H9 (cell line): ENCODE measurements around the gene PHTF2. TPM values are rescaled to one million over a fixed set of nuclear protein-coding genes. Genes with fewer than 3 reads are reported as not detected.

Experiments
- DNase-seq: peaks from one replicate; pipeline ENCODE4 v3.0.0-alpha.2; 2017
- H2AFZ ChIP-seq: one replicate; pipeline ENCODE4 v1.6.1; 2013; ENCODE audit warnings: mild to moderate bottlenecking, low read length, control low read depth, moderate library complexity
- H2AK5ac ChIP-seq: 2 replicates; pipeline ENCODE4 v1.6.1; 2013; ENCODE audit warnings: low read length, control low read depth, mixed read lengths; ENCODE audit not compliant: insufficient read length
- H2BK120ac ChIP-seq: one replicate; pipeline ENCODE4 v1.6.1; 2013; ENCODE audit warnings: low read depth, mild to moderate bottlenecking, low read length, control low read depth, inconsistent platforms; ENCODE audit not compliant: poor library complexity, severe bottlenecking
- H2BK12ac ChIP-seq: 2 replicates; pipeline ENCODE4 v1.6.1; 2013; ENCODE audit warnings: low read length, control low read depth, mixed read lengths, low read depth; ENCODE audit not compliant: insufficient read length
- H2BK15ac ChIP-seq: 2 replicates; pipeline ENCODE4 v1.6.1; 2013; ENCODE audit warnings: low read depth, low read length, control low read depth
- H2BK20ac ChIP-seq: one replicate; pipeline ENCODE4 v1.6.1; 2013; ENCODE audit warnings: low read depth, mild to moderate bottlenecking, low read length, control low read depth, inconsistent platforms; ENCODE audit not compliant: poor library complexity, severe bottlenecking
- H2BK5ac ChIP-seq: 2 replicates; pipeline ENCODE4 v1.6.1; 2013; ENCODE audit warnings: low read length, control low read depth, mixed read lengths; ENCODE audit not compliant: insufficient read length
- H3K14ac ChIP-seq: 2 replicates; pipeline ENCODE4 v1.6.1; 2013; ENCODE audit warnings: low read length, control low read depth; ENCODE audit not compliant: insufficient read depth
- H3K18ac ChIP-seq: 2 replicates; pipeline ENCODE4 v1.6.1; 2013; ENCODE audit warnings: low read depth, mild to moderate bottlenecking, mixed read lengths, low read length, control low read depth; ENCODE audit not compliant: insufficient read length
- H3K23ac ChIP-seq: 2 replicates; pipeline ENCODE4 v1.6.1; 2013; ENCODE audit warnings: low read length, control low read depth, mixed read lengths, low read depth; ENCODE audit not compliant: insufficient read length
- H3K23me2 ChIP-seq: 2 replicates; pipeline ENCODE4 v1.6.1; 2013; ENCODE audit warnings: low read depth, mild to moderate bottlenecking, mixed read lengths, low read length, control low read depth; ENCODE audit not compliant: insufficient read length, poor library complexity, severe bottlenecking
- H3K27ac ChIP-seq: 2 replicates; pipeline ENCODE4 v1.5.1; 2013; ENCODE audit warnings: low read length, control low read depth, mixed read lengths, low read depth; ENCODE audit not compliant: insufficient read length
- H3K27me3 ChIP-seq: 2 replicates; pipeline ENCODE4 v1.6.1; 2013; ENCODE audit warnings: low read length, control low read depth, inconsistent platforms; ENCODE audit not compliant: insufficient read depth
- H3K4ac ChIP-seq: 2 replicates; pipeline ENCODE4 v1.6.1; 2013; ENCODE audit warnings: low read depth, mild to moderate bottlenecking, control low read depth, inconsistent platforms, low read length, moderate library complexity
- H3K4me1 ChIP-seq: 2 replicates; pipeline ENCODE4 v1.6.1; 2013; ENCODE audit warnings: low read length, control low read depth, inconsistent platforms; ENCODE audit not compliant: insufficient read depth
- H3K4me2 ChIP-seq: 2 replicates; pipeline ENCODE4 v1.6.1; 2013; ENCODE audit warnings: low read length, control low read depth, mixed read lengths; ENCODE audit not compliant: insufficient read length, insufficient read depth
- H3K56ac ChIP-seq: 2 replicates; pipeline ENCODE4 v1.6.1; 2013; ENCODE audit warnings: low read depth, mild to moderate bottlenecking, mixed read lengths, low read length, control low read depth; ENCODE audit not compliant: insufficient read length
- H3K79me1 ChIP-seq: 2 replicates; pipeline ENCODE4 v1.6.1; 2013; ENCODE audit warnings: low read depth, mild to moderate bottlenecking, moderate library complexity, low read length, control low read depth, inconsistent platforms; ENCODE audit not compliant: insufficient read depth, poor library complexity, severe bottlenecking
- H3K79me2 ChIP-seq: 2 replicates; pipeline ENCODE4 v1.6.1; 2013; ENCODE audit warnings: low read length, control low read depth, inconsistent platforms; ENCODE audit not compliant: insufficient read depth
- H3K9ac ChIP-seq: 2 replicates; pipeline ENCODE4 v1.6.1; 2013; ENCODE audit warnings: low read length, control low read depth, mixed read lengths; ENCODE audit not compliant: insufficient read length; ENCODE audit errors: extremely low read depth
- H3K9me3 ChIP-seq: one replicate; pipeline ENCODE4 v1.6.1; 2013; ENCODE audit warnings: low read depth, low read length, inconsistent platforms; ENCODE audit not compliant: control insufficient read depth
- H3T11ph ChIP-seq: one replicate; pipeline ENCODE4 v1.6.1; 2013; ENCODE audit warnings: mild to moderate bottlenecking, low read length, control low read depth, inconsistent platforms
- H4K20me1 ChIP-seq: one replicate; pipeline ENCODE4 v1.6.1; 2013; ENCODE audit not compliant: control insufficient read depth, insufficient read length, insufficient read depth
- H4K5ac ChIP-seq: 2 replicates; pipeline ENCODE4 v1.6.1; 2013; ENCODE audit warnings: low read depth, mild to moderate bottlenecking, mixed read lengths, low read length, control low read depth; ENCODE audit not compliant: insufficient read length
- H4K8ac ChIP-seq: replicated peaks from 2 replicates; pipeline ENCODE4 v1.6.1; 2013; ENCODE audit warnings: low read length, control low read depth, mixed read lengths, low read depth; ENCODE audit not compliant: insufficient read length
- H4K91ac ChIP-seq: 2 replicates; pipeline ENCODE4 v1.6.1; 2013; ENCODE audit warnings: low read depth, mild to moderate bottlenecking, moderate library complexity, mixed read lengths, low read length, control low read depth; ENCODE audit not compliant: insufficient read length
- H3K27ac Mint-ChIP-seq, 3 experiments: 2 replicates in 2 of 3; 3 replicates in 1 of 3; pipeline ENCODE4 v1.8.0; 2020 to 2021; ENCODE audit warnings: mixed read lengths in 3 of 3, mild to moderate bottlenecking in 1 of 3, moderate library complexity in 1 of 3
- H3K27me3 Mint-ChIP-seq: 2 replicates; pipeline ENCODE4 v1.8.0; 2021; ENCODE audit warnings: low read depth, mild to moderate bottlenecking, moderate library complexity, mixed read lengths
- H3K36me3 Mint-ChIP-seq, 3 experiments: 2 replicates in 2 of 3; 3 replicates in 1 of 3; pipeline ENCODE4 v1.8.0; 2020 to 2021; ENCODE audit warnings: low read depth in 3 of 3, mixed read lengths in 3 of 3; ENCODE audit not compliant: insufficient read depth in 1 of 3
- H3K4me1 Mint-ChIP-seq, 2 experiments: 2 replicates each; pipeline ENCODE4 v1.8.0; 2020; ENCODE audit warnings: mixed read lengths in 2 of 2
- H3K4me3 Mint-ChIP-seq, 2 experiments: 2 replicates in 1 of 2; 3 replicates in 1 of 2; pipeline ENCODE4 v1.8.0; 2020 to 2021; ENCODE audit warnings: mild to moderate bottlenecking in 2 of 2, mixed read lengths in 2 of 2, moderate library complexity in 1 of 2
- H3K9me3 Mint-ChIP-seq, 2 experiments: 2 replicates in 1 of 2; 3 replicates in 1 of 2; pipeline ENCODE4 v1.8.0; 2020; ENCODE audit warnings: mild to moderate bottlenecking in 2 of 2, mixed read lengths in 2 of 2, moderate library complexity in 1 of 2
- WGBS: extraction: QIAGEN DNeasy Blood & Tissue Kit; methylation state at CpG from one replicate; pipeline ENCODE4 v1.1.7; 2013; ENCODE audit warnings: missing lambda C conversion rate, low lambda C conversion rate, mixed read lengths; ENCODE audit not compliant: insufficient read length; ENCODE audit errors: extremely low coverage; 5-methylcytosine and 5-hydroxymethylcytosine counted together
- total RNA-seq: library from RNA; stranded (reverse); gene quantifications from 2 replicates; pipeline ENCODE4 v1.2.1, GENCODE V29; 2021
- TF ChIP-seq, protein P1 (sequence below): fragments of 200-600 bp; sonication (generic); conservative IDR thresholded peaks from 3 replicates; pipeline ENCODE4 v1.8.0; 2021; ENCODE audit warnings: antibody characterized with exemption, mild to moderate bottlenecking

PHTF2 gene
- total RNA-seq, 1 experiment from 2014 or later: 16.2 TPM

GRCh38 chr7:77822269-77822668, 23.7 kb downstream of the PHTF2 start:
- Histone ChIP-seq H3K23me2 (no peaks in the 10 kb centered on the region), H3K4me2 (no peak overlapping the region), H2AK5ac (no peak overlapping the region), H2BK12ac (no peak overlapping the region), H3K23ac (no peak overlapping the region), H3K4ac (no peak overlapping the region), H2BK20ac (no peak overlapping the region), H4K5ac (no peak overlapping the region), H4K91ac (no peak overlapping the region), H3K56ac (no peak overlapping the region), H3K18ac (no peak overlapping the region), H3K79me1 (no peaks in the 10 kb centered on the region), H2BK120ac (no peak overlapping the region), H3K14ac (peak overlapping the region; percentile 22; the same call in 1 of the 2 replicates), H3K79me2 (peaks cover 4% of the 10 kb centered on the region; the same call in 1 of the 2 replicates), H4K20me1 (no peaks in the 10 kb centered on the region), H3T11ph (no peak overlapping the region), H4K8ac (no peak overlapping the region), H2BK5ac (no peak overlapping the region), H2BK15ac (no peak overlapping the region), H2AFZ (no peak overlapping the region), H3K9ac (no peak overlapping the region), H3K27ac (no peak overlapping the region), H3K4me1 (no peaks in the 10 kb centered on the region), H3K9me3 (no peaks in the 10 kb centered on the region), H3K27me3 (no peaks in the 10 kb centered on the region)
- no CpG with 5 or more reads among the region's 1 CpG for WGBS
- Mint-ChIP-seq H3K9me3 (peaks cover 32 to 48% of the 10 kb centered on the region in 2 experiments), H3K36me3 (peaks cover 28 to 46% (median 36%) of the 10 kb centered on the region in 3 experiments), H3K4me1 (peaks cover 5% of the 10 kb centered on the region in 2 experiments; a peak in 3 of 4 replicates), H3K27ac (peak overlapping the region in 1 of 3 experiments; percentile 56; a peak in 3 of 7 replicates), H3K4me3 (no peak overlapping the region), H3K27me3 (peaks cover 1% of the 10 kb centered on the region; the same call in 1 of the 2 replicates)
- TF ChIP-seq, protein P1, sequence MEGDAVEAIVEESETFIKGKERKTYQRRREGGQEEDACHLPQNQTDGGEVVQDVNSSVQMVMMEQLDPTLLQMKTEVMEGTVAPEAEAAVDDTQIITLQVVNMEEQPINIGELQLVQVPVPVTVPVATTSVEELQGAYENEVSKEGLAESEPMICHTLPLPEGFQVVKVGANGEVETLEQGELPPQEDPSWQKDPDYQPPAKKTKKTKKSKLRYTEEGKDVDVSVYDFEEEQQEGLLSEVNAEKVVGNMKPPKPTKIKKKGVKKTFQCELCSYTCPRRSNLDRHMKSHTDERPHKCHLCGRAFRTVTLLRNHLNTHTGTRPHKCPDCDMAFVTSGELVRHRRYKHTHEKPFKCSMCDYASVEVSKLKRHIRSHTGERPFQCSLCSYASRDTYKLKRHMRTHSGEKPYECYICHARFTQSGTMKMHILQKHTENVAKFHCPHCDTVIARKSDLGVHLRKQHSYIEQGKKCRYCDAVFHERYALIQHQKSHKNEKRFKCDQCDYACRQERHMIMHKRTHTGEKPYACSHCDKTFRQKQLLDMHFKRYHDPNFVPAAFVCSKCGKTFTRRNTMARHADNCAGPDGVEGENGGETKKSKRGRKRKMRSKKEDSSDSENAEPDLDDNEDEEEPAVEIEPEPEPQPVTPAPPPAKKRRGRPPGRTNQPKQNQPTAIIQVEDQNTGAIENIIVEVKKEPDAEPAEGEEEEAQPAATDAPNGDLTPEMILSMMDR: no peak
- no peak for DNase-seq
